ENCODE measurements around the gene HIPK2.

DNA sequence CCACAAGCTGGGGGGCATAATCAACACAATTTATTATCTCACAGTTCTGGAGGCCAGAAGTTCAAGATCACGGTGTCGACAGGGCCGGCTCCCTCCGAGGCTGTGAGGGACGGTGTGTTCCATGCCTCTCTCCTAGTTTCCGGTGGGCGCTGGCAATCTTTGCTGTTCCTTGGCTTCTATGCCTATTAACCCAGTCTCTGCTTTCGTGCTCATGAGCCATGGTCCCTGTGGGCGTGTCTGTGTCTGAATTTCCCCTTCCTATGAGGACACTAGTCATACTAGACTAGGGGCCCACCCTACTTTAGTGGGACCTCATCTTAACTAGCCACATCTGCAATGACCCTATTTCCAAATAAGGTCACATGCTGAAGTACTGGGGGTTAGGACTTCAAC, 29.4 kb downstream of the HIPK2 start:
- TF ChIP-seq, protein P1, sequence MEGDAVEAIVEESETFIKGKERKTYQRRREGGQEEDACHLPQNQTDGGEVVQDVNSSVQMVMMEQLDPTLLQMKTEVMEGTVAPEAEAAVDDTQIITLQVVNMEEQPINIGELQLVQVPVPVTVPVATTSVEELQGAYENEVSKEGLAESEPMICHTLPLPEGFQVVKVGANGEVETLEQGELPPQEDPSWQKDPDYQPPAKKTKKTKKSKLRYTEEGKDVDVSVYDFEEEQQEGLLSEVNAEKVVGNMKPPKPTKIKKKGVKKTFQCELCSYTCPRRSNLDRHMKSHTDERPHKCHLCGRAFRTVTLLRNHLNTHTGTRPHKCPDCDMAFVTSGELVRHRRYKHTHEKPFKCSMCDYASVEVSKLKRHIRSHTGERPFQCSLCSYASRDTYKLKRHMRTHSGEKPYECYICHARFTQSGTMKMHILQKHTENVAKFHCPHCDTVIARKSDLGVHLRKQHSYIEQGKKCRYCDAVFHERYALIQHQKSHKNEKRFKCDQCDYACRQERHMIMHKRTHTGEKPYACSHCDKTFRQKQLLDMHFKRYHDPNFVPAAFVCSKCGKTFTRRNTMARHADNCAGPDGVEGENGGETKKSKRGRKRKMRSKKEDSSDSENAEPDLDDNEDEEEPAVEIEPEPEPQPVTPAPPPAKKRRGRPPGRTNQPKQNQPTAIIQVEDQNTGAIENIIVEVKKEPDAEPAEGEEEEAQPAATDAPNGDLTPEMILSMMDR (conservative IDR thresholded peaks at IDR 0.05; ENCODE audit: low read length): no peak
- TF ChIP-seq EZH2phosphoT487 (IDR thresholded peaks at IDR 0.05; ENCODE audit: borderline replicate concordance): no peak
